HG02943 (cell line): ENCODE results near the gene SHROOM4.

Experiments
- ATAC-seq: cut with Tn5 transposase; IDR thresholded peaks from one replicate; pipeline ENCODE4 v1.9.1; 2021; ENCODE audit warnings: mild to moderate bottlenecking, low read depth, moderate library complexity; ENCODE audit not compliant: unreplicated experiment

SHROOM4 gene

DNA sequence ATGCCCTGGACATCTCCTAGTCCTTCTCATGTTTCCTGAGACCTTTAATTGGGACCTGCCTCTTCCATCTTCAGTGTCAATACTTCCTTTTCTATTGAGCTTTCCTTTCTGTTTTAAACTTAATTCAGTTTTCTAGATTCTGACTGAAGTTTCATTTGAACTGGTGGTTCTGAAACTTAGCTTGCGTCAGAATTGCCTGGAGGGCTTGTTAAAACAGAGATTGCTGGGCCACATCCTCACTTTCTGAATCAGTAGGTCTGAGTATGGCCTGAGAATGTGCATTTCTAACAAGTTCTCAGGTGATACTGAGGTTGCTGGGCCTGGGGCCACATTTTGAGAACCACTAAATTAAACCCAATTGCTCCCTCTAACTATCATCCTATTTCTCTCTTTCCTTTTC is 191.2 kb downstream of the SHROOM4 start:
- no peak for ATAC-seq

GRCh38 chrX:50618788-50619558 is 195.0 kb downstream of the SHROOM4 start:
- no peak for ATAC-seq

GRCh38 chrX:50617183-50617582 is 196.8 kb downstream of the SHROOM4 start:
- ATAC-seq = no peak

GRCh38 chrX:50615570-50616158 is 198.3 kb downstream of the SHROOM4 start:
- no peak for ATAC-seq

GRCh38 chrX:50614460-50614859 is 199.5 kb downstream of the SHROOM4 start:
- ATAC-seq = no peak

- ATAC-seq = no peak
These were observed 200.1 kb downstream of the SHROOM4 start for GRCh38 chrX:50613846-50614245.

GRCh38 chrX:50609796-50610195 is 204.2 kb downstream of the SHROOM4 start:
- no peak for ATAC-seq

DNA sequence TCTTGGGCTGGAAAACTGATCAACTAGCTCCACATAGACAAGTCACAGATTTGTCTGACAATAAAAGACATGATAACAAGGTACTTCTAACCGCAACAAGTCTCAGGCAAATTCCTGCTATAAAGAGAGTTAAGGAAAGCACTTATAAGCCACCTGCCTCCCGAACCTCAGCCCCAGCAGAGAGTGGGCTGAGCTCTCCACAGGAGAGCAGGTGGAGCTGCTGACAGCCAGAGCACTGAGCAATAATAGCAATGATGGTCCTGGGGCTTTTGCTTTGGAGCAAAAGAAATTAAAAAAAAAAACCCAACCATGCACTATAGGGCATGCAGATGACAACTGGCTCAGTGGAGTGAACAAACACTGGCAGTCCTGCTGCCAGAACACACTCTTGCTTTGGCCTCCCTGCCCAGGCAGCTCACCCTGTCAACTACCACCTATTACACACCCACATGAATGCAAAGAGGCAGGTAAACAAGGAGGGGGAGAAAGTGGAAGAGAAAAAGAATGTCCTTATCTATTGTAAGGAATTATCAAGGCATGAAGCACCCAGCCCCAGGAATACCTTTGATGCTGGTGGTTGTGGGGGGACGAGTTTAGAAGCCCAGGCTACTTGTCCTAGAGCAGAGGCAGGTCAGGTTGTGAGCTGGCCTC is 207.6 kb downstream of the SHROOM4 start:
- ATAC-seq = no peak

DNA sequence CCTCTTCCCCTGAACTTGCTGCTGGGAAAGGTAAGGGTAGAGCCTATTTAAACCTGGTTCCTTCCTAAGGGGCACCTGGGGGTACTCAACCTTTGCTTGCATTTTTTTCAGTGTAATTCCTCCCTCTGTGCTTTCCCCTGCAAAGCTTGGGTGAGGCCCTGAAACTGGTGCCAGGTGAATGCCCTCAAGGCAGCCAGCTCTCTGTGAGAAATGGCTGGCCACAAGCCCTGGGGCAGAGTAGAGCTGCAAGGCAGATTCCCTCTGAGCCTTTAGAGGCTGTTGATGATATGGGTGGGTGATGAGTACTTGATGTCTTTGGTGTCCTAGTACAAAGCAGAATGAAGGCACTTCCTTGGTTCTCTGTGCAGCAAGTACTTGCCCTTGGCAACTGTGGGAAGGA is 217.9 kb downstream of the SHROOM4 start:
- no peak for ATAC-seq

- no peak for ATAC-seq
These were observed 219.2 kb downstream of the SHROOM4 start for GRCh38 chrX:50594788-50595187.

DNA sequence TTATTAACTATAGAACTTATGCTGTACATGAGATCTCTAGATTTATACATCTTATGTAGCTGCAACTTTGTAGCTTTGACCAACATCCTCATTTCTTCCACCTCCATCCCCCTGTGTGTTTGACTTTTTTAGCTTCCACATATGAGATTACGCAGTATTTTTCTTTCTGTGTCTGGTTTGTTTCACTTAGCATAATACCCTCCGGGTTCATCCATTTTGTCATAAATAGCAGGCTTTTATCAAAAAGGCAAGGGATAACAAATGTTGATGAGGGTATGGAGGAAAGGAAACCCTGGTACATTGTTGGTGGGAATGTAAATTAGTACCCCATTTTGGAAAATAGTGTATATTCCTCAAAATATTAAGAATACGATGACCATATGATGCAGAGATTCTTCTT is 227.0 kb downstream of the SHROOM4 start:
- ATAC-seq = no peak

- ATAC-seq = no peak
These were observed 227.6 kb downstream of the SHROOM4 start for GRCh38 chrX:50586407-50586806.

- no peak for ATAC-seq
These were observed 232.6 kb downstream of the SHROOM4 start for GRCh38 chrX:50581405-50581804.

- ATAC-seq = no peak
These were observed 234.0 kb downstream of the SHROOM4 start for GRCh38 chrX:50579955-50580354.

DNA sequence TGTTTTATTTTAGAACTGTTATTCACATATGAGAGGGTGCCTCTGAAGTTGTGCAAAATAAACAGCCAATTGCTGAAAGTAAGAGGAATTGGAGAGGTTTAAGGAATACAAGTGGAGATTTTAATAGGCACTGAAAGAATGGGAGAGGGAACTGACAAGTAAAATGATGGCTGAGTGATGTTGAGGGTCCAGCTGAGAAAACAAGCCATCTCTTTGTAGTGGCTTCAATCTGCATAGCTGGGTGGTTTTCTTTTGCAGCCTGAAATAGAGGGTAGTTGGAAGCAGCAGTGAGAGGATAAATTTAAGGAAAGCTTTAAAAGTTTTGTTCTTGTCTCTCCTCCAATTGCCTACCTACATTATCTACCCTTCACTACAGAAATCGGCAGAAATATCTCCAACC is 236.7 kb downstream of the SHROOM4 start:
- no peak for ATAC-seq

DNA sequence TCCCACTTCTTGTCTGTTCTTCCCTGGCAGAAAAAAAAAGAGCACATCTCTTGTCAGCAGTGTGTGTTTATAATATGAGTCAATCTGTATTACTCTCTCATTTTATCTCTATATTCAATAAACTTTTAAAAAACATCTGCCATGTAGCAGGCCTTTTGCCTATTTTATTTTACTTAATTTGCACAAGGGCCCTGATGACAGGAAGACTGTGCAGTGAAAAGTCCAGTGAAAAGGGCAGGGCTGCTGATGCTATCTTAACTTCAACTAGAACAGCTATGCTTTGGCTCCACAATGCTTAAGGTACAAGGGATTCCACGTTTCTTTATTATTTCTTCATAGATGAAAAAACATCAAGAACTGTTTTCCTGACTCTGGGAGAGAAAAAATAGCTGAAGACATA is 246.4 kb downstream of the SHROOM4 start:
- no peak for ATAC-seq

DNA sequence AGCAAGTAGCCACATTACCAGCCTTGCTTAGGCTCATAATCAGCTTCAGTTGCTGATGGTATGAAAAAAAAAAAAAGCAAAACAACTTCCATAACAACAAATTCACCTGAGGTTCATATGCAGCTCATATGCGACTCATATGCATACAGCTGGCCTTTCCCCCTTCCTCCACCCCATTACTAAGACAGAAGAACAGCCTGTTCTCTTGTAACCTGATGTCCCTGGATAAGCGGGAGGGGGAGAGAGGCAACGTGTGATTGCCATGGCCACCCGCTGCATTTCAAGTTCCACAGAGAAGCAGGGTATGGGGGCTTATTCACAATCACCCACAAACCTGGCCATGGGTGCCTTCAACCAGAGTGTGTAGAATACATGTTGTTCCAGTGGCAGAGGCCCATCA is 248.3 kb downstream of the SHROOM4 start:
- no peak for ATAC-seq
